Left ventricle myocardium inferior (tissue), 1 donor: Measurements from ENCODE around the gene MTA3. TPM values are rescaled to one million over a fixed set of nuclear protein-coding genes. Genes with fewer than 3 reads are reported as not detected.

Experiments
- DNase-seq: peaks from one replicate; pipeline ENCODE4 v3.0.0-alpha.2; 2020
- H3K27ac ChIP-seq: fragments of 200-600 bp; replicated peaks from 2 replicates; pipeline ENCODE4 v1.8.0; 2021
- H3K27me3 ChIP-seq: fragments of 200-600 bp; 2 replicates; pipeline ENCODE4 v1.8.0; 2021; ENCODE audit warnings: low read depth
- H3K36me3 ChIP-seq: fragments of 200-600 bp; 2 replicates; pipeline ENCODE4 v1.8.0; 2021
- H3K4me1 ChIP-seq: fragments of 200-600 bp; 2 replicates; pipeline ENCODE4 v1.8.0; 2021
- H3K4me3 ChIP-seq: fragments of 200-600 bp; 2 replicates; pipeline ENCODE4 v1.8.0; 2021; ENCODE audit warnings: mild to moderate bottlenecking, moderate library complexity
- H3K9me3 ChIP-seq: fragments of 200-600 bp; replicated peaks from 2 replicates; pipeline ENCODE4 v1.8.0; 2021
- intact Hi-C: fragments of 100-400 bp; cut with micrococcal nuclease; formaldehyde crosslinking; loops from one replicate; pipeline ENCODE4 v1.11.0; 2022
- total RNA-seq: library from RNA; stranded (reverse); fragmentation: NEBNext Ultra II Directional; extraction: Animal tissue kit (Norgen Biotek cat#: 25700); gene quantifications from one replicate; pipeline ENCODE4 v1.2.1, GENCODE V29; 2021
- TF ChIP-seq, protein P1 (sequence below): fragments of 200-600 bp; IDR thresholded peaks from 2 replicates; pipeline ENCODE4 v1.8.0; 2021; ENCODE audit warnings: antibody characterized with exemption, mild to moderate bottlenecking, borderline replicate concordance
- donor health status: DM: no; HTN: yes; CAD: no; lungs with severe emphysema.

The MTA3 gene
- total RNA-seq, 1 donor from 2014 or later: 18.1 TPM

DNA sequence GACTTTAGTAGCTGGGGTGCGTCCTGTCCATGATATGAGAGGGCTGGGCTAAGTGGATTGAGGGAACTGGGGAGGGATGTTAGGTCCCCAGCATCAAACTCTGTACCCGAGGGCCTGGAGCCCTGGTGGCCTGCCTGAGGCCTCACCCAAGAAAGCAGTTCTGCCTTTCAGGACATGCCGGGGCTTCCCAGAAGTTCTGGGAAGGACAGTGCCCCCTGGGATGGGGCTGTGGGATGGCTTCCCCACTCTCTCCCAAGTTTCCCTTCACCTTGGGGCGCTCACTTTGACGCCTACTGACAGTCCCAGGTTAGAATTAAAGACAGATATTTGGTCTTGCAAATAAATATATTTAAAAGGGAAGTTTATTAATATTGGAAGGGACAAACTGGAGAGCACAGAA, 193.7 kb downstream of the MTA3 start:
- Histone ChIP-seq H3K4me1 (no peaks in the 10 kb centered on the region), H3K36me3 (no peaks in the 10 kb centered on the region), H3K27ac (no peak overlapping the region), H3K4me3 (no peak overlapping the region), H3K9me3 (no peaks in the 10 kb centered on the region), H3K27me3 (no peaks in the 10 kb centered on the region)
- intact Hi-C loops: no loop called here
- TF ChIP-seq, protein P1, sequence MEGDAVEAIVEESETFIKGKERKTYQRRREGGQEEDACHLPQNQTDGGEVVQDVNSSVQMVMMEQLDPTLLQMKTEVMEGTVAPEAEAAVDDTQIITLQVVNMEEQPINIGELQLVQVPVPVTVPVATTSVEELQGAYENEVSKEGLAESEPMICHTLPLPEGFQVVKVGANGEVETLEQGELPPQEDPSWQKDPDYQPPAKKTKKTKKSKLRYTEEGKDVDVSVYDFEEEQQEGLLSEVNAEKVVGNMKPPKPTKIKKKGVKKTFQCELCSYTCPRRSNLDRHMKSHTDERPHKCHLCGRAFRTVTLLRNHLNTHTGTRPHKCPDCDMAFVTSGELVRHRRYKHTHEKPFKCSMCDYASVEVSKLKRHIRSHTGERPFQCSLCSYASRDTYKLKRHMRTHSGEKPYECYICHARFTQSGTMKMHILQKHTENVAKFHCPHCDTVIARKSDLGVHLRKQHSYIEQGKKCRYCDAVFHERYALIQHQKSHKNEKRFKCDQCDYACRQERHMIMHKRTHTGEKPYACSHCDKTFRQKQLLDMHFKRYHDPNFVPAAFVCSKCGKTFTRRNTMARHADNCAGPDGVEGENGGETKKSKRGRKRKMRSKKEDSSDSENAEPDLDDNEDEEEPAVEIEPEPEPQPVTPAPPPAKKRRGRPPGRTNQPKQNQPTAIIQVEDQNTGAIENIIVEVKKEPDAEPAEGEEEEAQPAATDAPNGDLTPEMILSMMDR: no peak
- DNase-seq: no peak

GRCh38 chr2:42762823-42763804, 194.7 kb downstream of the MTA3 start:
- no peak for DNase-seq
- Histone ChIP-seq H3K36me3 (no peaks in the 10 kb centered on the region), H3K4me1 (no peaks in the 10 kb centered on the region), H3K27me3 (no peaks in the 10 kb centered on the region), H3K9me3 (no peaks in the 10 kb centered on the region), H3K27ac (no peak overlapping the region), H3K4me3 (no peak overlapping the region)
- intact Hi-C loops: no loop called here
- TF ChIP-seq, protein P1: no peak

GRCh38 chr2:42764096-42764495, 195.7 kb downstream of the MTA3 start, which contains the start of gene OXER1:
Gene OXER1 (minus strand): TSS chr2:42764135. CDS start chr2:42764062, 73 bp downstream.
- H3K4me3 ChIP-seq: no peak within 1 kb of the TSS
- no peaks in the 10 kb centered on the region for H3K36me3 ChIP-seq
- no peak for DNase-seq
- H3K4me1 ChIP-seq: no peaks in the 10 kb centered on the region
- TF ChIP-seq, protein P1: no peak
- H3K27me3 ChIP-seq: no peaks in the 10 kb centered on the region
- no peaks in the 10 kb centered on the region for H3K9me3 ChIP-seq
- intact Hi-C loops: no loop called here
- H3K27ac ChIP-seq: no peak within 1 kb of the TSS

DNA sequence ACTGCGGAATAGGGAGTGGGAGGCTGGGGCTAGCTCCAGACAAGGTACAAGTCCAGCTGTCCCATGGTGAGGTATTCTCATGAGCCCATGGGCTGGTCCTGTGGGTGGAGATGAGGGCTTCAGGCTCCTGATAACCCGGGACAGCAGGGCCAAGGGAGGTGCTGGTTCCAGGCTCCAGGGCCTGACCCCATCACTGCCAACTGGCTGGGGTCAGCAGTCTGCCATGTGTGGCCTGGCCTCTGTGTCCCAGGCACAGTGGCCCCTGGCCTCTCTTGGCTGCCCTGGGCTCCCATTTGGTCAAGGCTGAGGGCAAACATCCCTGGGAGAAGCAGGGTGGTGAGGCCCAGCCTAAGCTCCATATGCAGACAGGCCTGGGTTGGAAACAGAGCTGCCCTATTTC, 196.5 kb downstream of the MTA3 start:
- no peaks in the 10 kb centered on the region for H3K27me3 ChIP-seq
- no peak overlapping the region for H3K27ac ChIP-seq
- H3K9me3 ChIP-seq: no peaks in the 10 kb centered on the region
- H3K4me1 ChIP-seq: no peaks in the 10 kb centered on the region
- H3K4me3 ChIP-seq: no peak overlapping the region
- DNase-seq: no peak
- no peaks in the 10 kb centered on the region for H3K36me3 ChIP-seq
- TF ChIP-seq, protein P1: no peak
- intact Hi-C loops: no loop called here

DNA sequence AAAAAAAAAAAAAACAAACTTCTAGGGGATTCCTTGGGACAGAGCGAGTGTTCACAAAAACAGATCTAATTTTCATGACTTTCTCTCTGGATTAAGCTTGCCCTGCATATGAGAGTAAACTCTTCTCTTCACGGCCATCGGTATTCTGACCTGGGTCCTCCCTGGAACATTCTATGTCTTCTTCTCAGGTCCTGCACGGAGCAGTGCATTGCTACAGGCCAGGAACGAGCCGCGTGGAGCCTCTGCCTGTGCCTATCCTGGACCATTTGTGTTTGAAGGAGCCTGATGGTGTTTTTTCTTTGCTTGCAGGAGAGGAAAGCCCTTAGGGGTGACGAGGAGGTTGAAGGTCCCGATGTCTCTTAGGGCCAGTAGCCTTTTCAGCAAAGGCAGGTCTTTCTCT, 197.3 kb downstream of the MTA3 start:
- intact Hi-C loops: no loop called here
- H3K4me3 ChIP-seq: no peak overlapping the region
- no peaks in the 10 kb centered on the region for H3K4me1 ChIP-seq
- no peak overlapping the region for H3K27ac ChIP-seq
- TF ChIP-seq, protein P1: no peak
- H3K9me3 ChIP-seq: no peaks in the 10 kb centered on the region
- no peaks in the 10 kb centered on the region for H3K36me3 ChIP-seq
- H3K27me3 ChIP-seq: no peaks in the 10 kb centered on the region
- DNase-seq: no peak
